Lower lobe of right lung (tissue), 2 donors: ENCODE data around the gene KCNQ1. TPM values are rescaled to one million over a fixed set of nuclear protein-coding genes. Genes with fewer than 3 reads are reported as not detected.

Experiments
- ATAC-seq, 2 donors: fragments of 200-7000 bp; cut with Tn5 transposase; one replicate each; pipeline ENCODE4 v1.9.1; 2020 to 2022; ENCODE audit warnings: mild to moderate bottlenecking in 2 of 2, moderate library complexity in 2 of 2
- DNase-seq: peaks from one replicate; pipeline ENCODE4 v3.0.0-alpha.2; 2020
- H3K27ac ChIP-seq: fragments of 200-600 bp; one replicate; pipeline ENCODE4 v1.8.0; 2022
- H3K27me3 ChIP-seq: fragments of 200-600 bp; one replicate; pipeline ENCODE4 v1.8.0; 2022; ENCODE audit warnings: low read depth
- H3K36me3 ChIP-seq: fragments of 200-600 bp; one replicate; pipeline ENCODE4 v1.8.0; 2022; ENCODE audit warnings: mild to moderate bottlenecking
- H3K4me1 ChIP-seq: fragments of 200-600 bp; one replicate; pipeline ENCODE4 v1.8.0; 2022
- H3K4me3 ChIP-seq: fragments of 200-600 bp; one replicate; pipeline ENCODE4 v1.8.0; 2022; ENCODE audit warnings: mild to moderate bottlenecking
- H3K9me3 ChIP-seq: fragments of 200-600 bp; one replicate; pipeline ENCODE4 v1.8.0; 2022
- CTCF ChIP-seq: fragments of 200-600 bp; IDR thresholded peaks from one replicate; pipeline ENCODE4 v1.8.0; 2022; ENCODE audit warnings: antibody characterized with exemption, mild to moderate bottlenecking
- intact Hi-C: fragments of 100-400 bp; cut with DNase I; formaldehyde crosslinking; loops from one replicate; pipeline ENCODE4 v1.11.0; 2022
- total RNA-seq: library from RNA; stranded (reverse); fragmentation: NEBNext Ultra II Directional; extraction: Animal tissue kit (Norgen Biotek cat#: 25700); gene quantifications from one replicate; pipeline ENCODE4 v1.2.1, GENCODE V29; 2021
- donor health status: DM: no; HTN: yes; CAD: no; lungs with severe emphysema.

The KCNQ1 gene
- total RNA-seq, 1 donor from 2014 or later = 51.0 TPM

GRCh38 chr11:2586793-2587131 is 142.0 kb downstream of the KCNQ1 start:
- Histone ChIP-seq H3K27ac (no peak overlapping the region), H3K27me3 (no peaks in the 10 kb centered on the region), H3K4me3 (no peak overlapping the region), H3K9me3 (no peaks in the 10 kb centered on the region), H3K4me1 (no peaks in the 10 kb centered on the region), H3K36me3 (no peaks in the 10 kb centered on the region)
- intact Hi-C loops = no loop called here
- TF ChIP-seq CTCF = no peak
- no peak for ATAC-seq
- peak; percentile 22 for DNase-seq

DNA sequence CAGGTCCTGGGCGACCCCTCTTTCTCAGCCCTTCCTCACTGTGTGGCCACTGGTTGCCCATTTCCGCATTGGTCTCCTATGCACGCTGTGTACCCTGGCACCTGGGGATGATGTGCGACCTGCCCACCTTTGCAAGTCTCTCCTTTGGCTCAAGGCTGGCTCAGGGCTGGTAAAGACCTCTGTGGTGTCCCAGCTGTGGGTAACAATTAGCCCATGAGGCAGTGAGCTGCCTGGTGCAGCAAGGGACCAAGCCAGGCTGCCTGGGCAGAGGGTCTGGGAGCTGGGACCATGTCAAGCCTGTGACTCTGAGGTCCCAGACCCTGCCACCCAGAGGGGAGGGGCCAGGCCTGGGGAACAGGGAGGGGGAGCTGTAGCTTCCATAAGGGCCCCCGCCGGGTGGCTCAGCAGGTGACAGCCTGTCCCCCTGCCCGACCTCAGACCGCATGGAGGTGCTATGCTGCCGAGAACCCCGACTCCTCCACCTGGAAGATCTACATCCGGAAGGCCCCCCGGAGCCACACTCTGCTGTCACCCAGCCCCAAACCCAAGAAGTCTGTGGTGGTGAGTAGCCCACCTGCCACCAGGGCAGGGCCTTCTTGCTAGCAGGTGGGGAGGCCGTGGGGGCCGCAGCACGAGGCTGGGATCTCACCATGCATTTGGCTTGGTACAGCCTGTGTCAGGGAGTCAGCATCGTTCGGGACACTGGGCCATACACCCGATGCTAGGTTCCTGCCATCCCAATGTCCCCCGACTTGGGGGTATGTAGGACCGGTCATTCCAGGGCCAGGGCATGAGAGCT is 142.5 kb downstream of the KCNQ1 start:
- no peak for TF ChIP-seq CTCF
- peak; percentile 41 for DNase-seq
- Histone ChIP-seq H3K27me3 (no peaks in the 10 kb centered on the region), H3K36me3 (no peaks in the 10 kb centered on the region), H3K9me3 (no peaks in the 10 kb centered on the region), H3K4me3 (no peak overlapping the region), H3K4me1 (no peaks in the 10 kb centered on the region), H3K27ac (no peak overlapping the region)
- intact Hi-C loops = no loop called here
- ATAC-seq = no peak

GRCh38 chr11:2587976-2588748 is 143.4 kb downstream of the KCNQ1 start:
- H3K27ac ChIP-seq = no peak overlapping the region
- intact Hi-C loops = no loop called here
- H3K27me3 ChIP-seq = no peaks in the 10 kb centered on the region
- DNase-seq (no peak), ATAC-seq (no peak)
- no peak overlapping the region for H3K4me3 ChIP-seq
- H3K36me3 ChIP-seq = no peaks in the 10 kb centered on the region
- TF ChIP-seq CTCF = no peak
- H3K9me3 ChIP-seq = no peaks in the 10 kb centered on the region
- no peaks in the 10 kb centered on the region for H3K4me1 ChIP-seq

GRCh38 chr11:2588809-2589537 is 144.2 kb downstream of the KCNQ1 start:
- H3K36me3 ChIP-seq = no peaks in the 10 kb centered on the region
- TF ChIP-seq CTCF = no peak
- H3K27me3 ChIP-seq = no peaks in the 10 kb centered on the region
- H3K9me3 ChIP-seq = no peaks in the 10 kb centered on the region
- H3K4me1 ChIP-seq = no peaks in the 10 kb centered on the region
- intact Hi-C loops = no loop called here
- H3K4me3 ChIP-seq = no peak overlapping the region
- ATAC-seq (no peak), DNase-seq (peak; percentile 34)
- H3K27ac ChIP-seq = no peak overlapping the region

- Histone ChIP-seq H3K9me3 (no peaks in the 10 kb centered on the region), H3K27ac (no peak overlapping the region), H3K27me3 (no peaks in the 10 kb centered on the region), H3K4me1 (no peaks in the 10 kb centered on the region), H3K36me3 (no peaks in the 10 kb centered on the region), H3K4me3 (no peak overlapping the region)
- intact Hi-C loops = no loop called here
- TF ChIP-seq CTCF = no peak
- DNase-seq (peak; percentile 28), ATAC-seq (no peak)
These were observed 144.7 kb downstream of the KCNQ1 start for GRCh38 chr11:2589538-2589934.
